ENCODE results near the gene DMRTB1.

The DMRTB1 gene

DNA sequence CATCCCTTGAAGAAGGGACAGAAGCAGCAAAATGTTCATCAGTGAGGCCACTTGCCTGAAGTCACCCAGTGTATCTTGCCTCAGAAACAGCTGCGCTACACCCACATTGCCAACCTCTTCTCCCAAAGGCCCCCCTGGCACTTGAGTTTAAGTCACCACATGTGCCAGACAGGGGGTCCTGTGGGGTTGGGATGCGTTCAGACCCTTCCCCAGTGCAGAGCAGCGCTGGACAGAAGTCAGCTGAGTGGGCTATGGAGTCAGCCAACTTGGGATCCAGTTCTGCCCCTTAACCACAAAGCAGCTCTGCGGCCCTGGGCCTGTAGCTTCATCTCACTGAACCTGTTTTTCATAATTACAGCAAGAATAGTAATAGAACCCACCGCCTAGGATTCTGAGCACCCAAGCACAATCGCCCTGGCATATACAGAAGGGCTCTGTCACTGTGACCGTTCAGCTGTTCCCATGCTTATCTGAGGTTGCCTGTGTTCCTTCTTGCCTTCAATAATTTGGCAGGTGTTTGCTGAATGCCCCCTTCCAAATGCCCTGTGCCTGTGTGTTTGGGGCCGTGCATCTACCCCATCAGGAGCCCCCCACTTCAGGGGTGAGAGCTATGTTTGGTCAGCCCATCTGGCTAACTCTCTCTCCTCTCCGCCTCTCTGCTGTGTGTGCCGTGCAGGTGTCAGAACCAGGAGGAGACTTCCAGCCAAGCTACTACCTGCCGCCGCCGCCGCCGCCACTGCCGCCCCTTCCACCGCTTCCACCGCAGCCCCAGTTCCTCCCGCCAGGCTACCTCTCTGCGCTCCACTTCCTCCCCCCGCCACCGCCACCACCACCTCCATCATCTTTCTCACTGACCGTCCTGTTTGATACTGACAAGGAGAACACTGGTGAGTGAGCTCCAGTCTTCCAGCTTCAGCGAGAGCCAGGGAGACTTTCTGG, 5.0 kb downstream of the DMRTB1 start:
- no peak overlapping the region for H3K4me3 ChIP-seq (ENCODE audit: extremely low read depth, insufficient read depth, low read length, poor library complexity, severe bottlenecking)
- no peaks in the 10 kb centered on the region for H3K36me3 ChIP-seq (ENCODE audit: control insufficient read depth, insufficient read depth, low read length)
- no peak overlapping the region for H3K27ac ChIP-seq (ENCODE audit: low read depth, low read length, severe bottlenecking)
- H3K9me3 ChIP-seq (ENCODE audit: control insufficient read depth, low read length), result no peaks in the 10 kb centered on the region
- 90 to 91% methylated on average over 14 to 20 of the region's 24 CpGs for WGBS, 2 experiments (ENCODE audit: insufficient coverage in 2 of 2)
- no peaks in the 10 kb centered on the region for H3K4me1 ChIP-seq (ENCODE audit: control insufficient read depth, insufficient read depth, low read length, poor library complexity, severe bottlenecking)

DNA sequence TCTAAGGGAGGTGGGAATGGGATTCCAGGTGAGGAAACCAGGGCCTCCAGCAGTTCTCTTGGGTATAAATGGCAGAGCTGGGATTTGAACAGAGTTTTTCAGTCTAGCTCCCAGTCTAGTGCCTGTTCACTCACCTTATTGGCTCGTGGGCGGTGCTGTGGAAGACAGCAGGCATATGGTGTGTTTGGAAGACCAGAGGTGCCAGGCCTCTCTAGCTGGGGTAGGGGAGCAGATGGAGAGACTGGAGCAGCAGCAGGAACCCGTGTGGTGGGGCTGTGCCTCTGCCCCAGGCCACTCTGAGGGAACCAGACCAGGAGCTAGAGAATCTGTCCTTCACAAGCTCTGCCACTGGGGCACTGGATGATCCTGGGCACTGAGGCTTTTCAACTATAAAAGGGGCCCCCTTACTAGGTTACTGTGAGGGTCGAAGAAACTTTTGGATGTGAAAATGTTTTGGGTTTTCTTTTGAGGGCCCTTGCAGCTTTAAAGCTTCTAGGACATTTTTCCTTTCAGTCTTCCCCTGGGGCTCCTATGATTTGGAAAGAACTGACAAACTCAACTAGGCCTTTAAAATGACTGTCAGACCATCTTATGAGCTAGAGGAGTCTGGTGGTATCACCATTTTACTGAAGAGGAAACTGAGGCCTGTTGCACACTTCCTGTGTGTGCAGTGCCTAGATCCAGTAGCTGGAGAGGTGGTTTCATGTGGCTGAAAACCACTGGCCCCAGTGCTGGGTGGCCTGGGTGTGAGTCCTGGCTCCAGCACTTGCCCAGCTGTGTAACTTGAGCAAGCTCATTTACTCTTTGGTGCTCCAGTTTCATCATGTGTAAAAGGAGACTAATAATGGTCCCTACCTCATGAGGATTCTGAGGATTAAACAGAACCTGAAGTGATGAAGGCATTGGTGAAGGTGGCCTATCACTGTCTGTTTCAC, 6.1 kb downstream of the DMRTB1 start:
- Histone ChIP-seq H3K4me3 (ENCODE audit: extremely low read depth, insufficient read depth, low read length, poor library complexity, severe bottlenecking) (no peak overlapping the region), H3K27ac (ENCODE audit: low read depth, low read length, severe bottlenecking) (no peak overlapping the region), H3K9me3 (ENCODE audit: control insufficient read depth, low read length) (no peaks in the 10 kb centered on the region), H3K36me3 (ENCODE audit: control insufficient read depth, insufficient read depth, low read length) (no peaks in the 10 kb centered on the region), H3K4me1 (ENCODE audit: control insufficient read depth, insufficient read depth, low read length, poor library complexity, severe bottlenecking) (no peaks in the 10 kb centered on the region)
- 61 to 82% methylated on average over 3 to 4 of the region's 4 CpGs for WGBS, 2 experiments (ENCODE audit: insufficient coverage in 2 of 2)

DNA sequence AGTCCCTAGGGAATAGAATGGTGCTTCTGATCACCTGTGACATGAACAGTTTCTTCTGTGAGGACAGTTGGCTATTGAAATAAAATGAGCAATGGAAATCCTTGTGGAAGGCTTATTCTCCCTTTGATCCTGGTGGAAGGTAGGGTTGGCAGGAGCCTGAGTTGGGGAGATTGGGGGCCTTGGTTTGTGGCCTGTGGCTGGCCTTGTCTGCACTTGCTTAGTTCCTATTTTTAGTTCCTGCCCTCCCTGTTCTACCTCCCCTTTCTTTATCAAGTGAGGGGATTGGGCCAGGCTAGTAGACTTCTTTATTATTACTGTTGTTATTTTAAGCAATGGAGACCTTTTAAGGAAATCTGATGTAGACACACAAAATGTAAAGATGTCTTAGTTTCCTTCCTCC, 8.2 kb downstream of the DMRTB1 start:
- no peaks in the 10 kb centered on the region for H3K9me3 ChIP-seq (ENCODE audit: control insufficient read depth, low read length)
- H3K36me3 ChIP-seq (ENCODE audit: control insufficient read depth, insufficient read depth, low read length), result no peaks in the 10 kb centered on the region
- no peaks in the 10 kb centered on the region for H3K4me1 ChIP-seq (ENCODE audit: control insufficient read depth, insufficient read depth, low read length, poor library complexity, severe bottlenecking)
- no peak overlapping the region for H3K4me3 ChIP-seq (ENCODE audit: extremely low read depth, insufficient read depth, low read length, poor library complexity, severe bottlenecking)
- H3K27ac ChIP-seq (ENCODE audit: low read depth, low read length, severe bottlenecking), result no peak overlapping the region

DNA sequence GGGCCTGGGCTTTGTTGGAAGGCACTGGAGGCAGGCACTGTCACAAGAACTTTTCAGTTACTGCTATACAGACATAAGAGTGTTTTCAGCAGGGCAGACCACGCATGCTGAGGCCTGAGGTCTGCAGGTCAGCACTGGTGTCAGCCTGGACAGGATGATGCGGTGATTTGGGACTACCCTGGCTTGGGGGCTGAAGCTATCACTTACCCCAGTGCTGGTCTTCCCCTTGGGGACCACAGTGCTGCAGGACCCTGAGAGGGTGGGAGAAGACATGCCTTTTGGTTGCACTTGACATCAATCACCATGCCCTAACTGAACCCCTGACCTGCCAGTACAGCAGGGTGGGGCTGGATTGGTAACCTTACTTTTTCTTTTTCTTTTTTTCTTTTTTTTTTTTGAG, 9.2 kb downstream of the DMRTB1 start:
- Histone ChIP-seq H3K4me1 (ENCODE audit: control insufficient read depth, insufficient read depth, low read length, poor library complexity, severe bottlenecking) (no peaks in the 10 kb centered on the region), H3K36me3 (ENCODE audit: control insufficient read depth, insufficient read depth, low read length) (no peaks in the 10 kb centered on the region), H3K9me3 (ENCODE audit: control insufficient read depth, low read length) (no peaks in the 10 kb centered on the region), H3K4me3 (ENCODE audit: extremely low read depth, insufficient read depth, low read length, poor library complexity, severe bottlenecking) (no peak overlapping the region), H3K27ac (ENCODE audit: low read depth, low read length, severe bottlenecking) (no peak overlapping the region)
- 94 to 100% methylated on average over 2 of the region's 2 CpGs for WGBS, 2 experiments (ENCODE audit: insufficient coverage in 2 of 2)

DNA sequence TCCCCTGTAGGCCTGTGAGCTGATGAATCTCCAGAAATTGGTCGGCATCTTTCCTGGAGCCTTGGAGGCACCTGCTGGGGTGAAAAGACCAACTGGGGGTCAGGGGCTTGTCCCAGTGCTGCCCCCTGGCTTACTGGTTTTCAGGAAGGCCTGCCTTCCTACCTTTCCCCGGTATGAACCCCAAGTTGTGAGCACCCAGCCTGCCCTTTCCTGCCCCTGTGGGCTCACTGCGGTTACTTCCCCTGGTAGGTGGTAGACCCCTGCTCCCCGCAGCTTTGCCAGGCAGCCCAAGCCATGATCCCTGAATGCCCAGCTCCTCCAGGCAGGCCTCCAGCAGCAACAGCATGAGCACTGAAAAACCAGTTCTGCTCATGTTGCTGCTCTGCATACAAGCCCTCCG, 10.2 kb downstream of the DMRTB1 start:
- no peaks in the 10 kb centered on the region for H3K36me3 ChIP-seq (ENCODE audit: control insufficient read depth, insufficient read depth, low read length)
- no peaks in the 10 kb centered on the region for H3K9me3 ChIP-seq (ENCODE audit: control insufficient read depth, low read length)
- WGBS, 2 experiments (ENCODE audit: insufficient coverage in 2 of 2), result 91 to 95% methylated on average over 4 to 5 of the region's 5 CpGs
- no peak overlapping the region for H3K4me3 ChIP-seq (ENCODE audit: extremely low read depth, insufficient read depth, low read length, poor library complexity, severe bottlenecking)
- no peaks in the 10 kb centered on the region for H3K4me1 ChIP-seq (ENCODE audit: control insufficient read depth, insufficient read depth, low read length, poor library complexity, severe bottlenecking)
- no peak overlapping the region for H3K27ac ChIP-seq (ENCODE audit: low read depth, low read length, severe bottlenecking)

DNA sequence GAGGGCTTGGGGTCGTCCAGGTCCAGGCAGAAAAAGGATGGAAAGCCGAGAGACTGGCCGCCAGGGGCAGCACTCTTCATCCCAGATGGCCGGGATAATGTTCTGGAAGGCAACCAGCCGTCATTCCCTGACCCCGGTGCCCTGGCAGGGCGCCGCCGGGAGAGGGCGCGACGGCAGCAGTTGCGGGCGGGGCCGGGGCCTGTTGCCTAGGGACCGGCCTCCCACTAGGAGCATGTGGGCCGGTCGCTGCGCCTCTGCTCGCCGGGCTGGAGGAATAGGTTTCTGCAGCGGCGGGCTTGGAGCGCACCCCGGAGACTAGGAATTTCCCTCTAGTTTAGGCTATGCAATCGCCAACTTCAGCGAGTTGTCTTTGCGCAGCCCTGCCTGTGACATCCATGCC, 11.0 kb downstream of the DMRTB1 start:
- no peaks in the 10 kb centered on the region for H3K36me3 ChIP-seq (ENCODE audit: control insufficient read depth, insufficient read depth, low read length)
- WGBS, 2 experiments (ENCODE audit: insufficient coverage in 2 of 2), result 43 to 53% methylated on average over 28 of the region's 28 CpGs

DNA sequence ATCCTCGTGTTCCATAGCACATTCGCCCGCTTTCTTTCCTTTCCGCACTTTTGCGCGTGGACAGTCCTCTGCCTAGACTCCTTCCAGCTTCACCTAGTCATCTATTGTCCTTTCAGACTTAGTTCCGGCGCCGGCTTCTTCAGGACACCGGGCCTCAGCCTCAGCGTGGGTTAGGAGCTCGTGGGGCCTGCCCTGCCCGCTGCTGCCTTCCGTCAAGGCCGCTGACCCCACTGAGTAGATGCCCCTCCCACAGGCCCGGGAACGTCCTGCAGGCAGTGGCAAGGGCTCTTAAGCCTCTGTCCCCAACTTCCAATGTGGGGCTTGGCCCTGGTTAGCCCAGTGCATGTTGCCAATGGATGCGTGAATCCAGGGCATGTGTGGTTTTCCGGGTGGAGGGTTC, 11.4 kb downstream of the DMRTB1 start:
- H3K36me3 ChIP-seq (ENCODE audit: control insufficient read depth, insufficient read depth, low read length), result no peaks in the 10 kb centered on the region
- H3K27ac ChIP-seq (ENCODE audit: low read depth, low read length, severe bottlenecking), result no peak overlapping the region
- H3K4me1 ChIP-seq (ENCODE audit: control insufficient read depth, insufficient read depth, low read length, poor library complexity, severe bottlenecking), result no peaks in the 10 kb centered on the region
- WGBS, 2 experiments (ENCODE audit: insufficient coverage in 2 of 2), result 92 to 93% methylated on average over 19 of the region's 19 CpGs
- no peaks in the 10 kb centered on the region for H3K9me3 ChIP-seq (ENCODE audit: control insufficient read depth, low read length)
- no peak overlapping the region for H3K4me3 ChIP-seq (ENCODE audit: extremely low read depth, insufficient read depth, low read length, poor library complexity, severe bottlenecking)

More for the DNA sequence above, 11.0 kb downstream of the DMRTB1 start:
- Histone ChIP-seq H3K27ac (ENCODE audit: low read depth, low read length, severe bottlenecking) (no peak overlapping the region), H3K4me3 (ENCODE audit: extremely low read depth, insufficient read depth, low read length, poor library complexity, severe bottlenecking) (no peak overlapping the region), H3K9me3 (ENCODE audit: control insufficient read depth, low read length) (no peaks in the 10 kb centered on the region), H3K4me1 (ENCODE audit: control insufficient read depth, insufficient read depth, low read length, poor library complexity, severe bottlenecking) (no peaks in the 10 kb centered on the region)

DNA sequence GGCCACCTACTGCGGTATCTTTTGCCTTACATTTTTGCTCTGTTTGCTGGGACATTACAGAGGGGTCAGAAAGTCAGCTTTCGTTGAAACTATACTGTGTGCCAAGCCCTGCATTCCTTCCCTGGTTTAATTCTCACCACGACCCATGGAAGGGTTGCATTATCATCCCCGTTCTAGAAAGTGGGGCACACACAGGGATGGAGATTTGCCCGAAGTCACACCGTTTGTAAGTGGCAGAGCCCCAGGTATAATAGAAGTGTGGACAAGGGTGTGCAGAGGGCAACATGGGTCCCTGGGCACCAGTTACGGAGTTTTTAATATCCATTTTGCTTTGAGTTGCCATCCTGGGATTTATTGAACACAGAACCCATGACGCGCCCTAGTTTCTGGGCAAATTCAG, 11.8 kb downstream of the DMRTB1 start:
- no peaks in the 10 kb centered on the region for H3K36me3 ChIP-seq (ENCODE audit: control insufficient read depth, insufficient read depth, low read length)
- no peak overlapping the region for H3K4me3 ChIP-seq (ENCODE audit: extremely low read depth, insufficient read depth, low read length, poor library complexity, severe bottlenecking)
- H3K27ac ChIP-seq (ENCODE audit: low read depth, low read length, severe bottlenecking), result no peak overlapping the region
- H3K9me3 ChIP-seq (ENCODE audit: control insufficient read depth, low read length), result no peaks in the 10 kb centered on the region
- WGBS, 2 experiments (ENCODE audit: insufficient coverage in 2 of 2), result 92 to 100% methylated on average over 5 to 6 of the region's 9 CpGs
- H3K4me1 ChIP-seq (ENCODE audit: control insufficient read depth, insufficient read depth, low read length, poor library complexity, severe bottlenecking), result no peaks in the 10 kb centered on the region

DNA sequence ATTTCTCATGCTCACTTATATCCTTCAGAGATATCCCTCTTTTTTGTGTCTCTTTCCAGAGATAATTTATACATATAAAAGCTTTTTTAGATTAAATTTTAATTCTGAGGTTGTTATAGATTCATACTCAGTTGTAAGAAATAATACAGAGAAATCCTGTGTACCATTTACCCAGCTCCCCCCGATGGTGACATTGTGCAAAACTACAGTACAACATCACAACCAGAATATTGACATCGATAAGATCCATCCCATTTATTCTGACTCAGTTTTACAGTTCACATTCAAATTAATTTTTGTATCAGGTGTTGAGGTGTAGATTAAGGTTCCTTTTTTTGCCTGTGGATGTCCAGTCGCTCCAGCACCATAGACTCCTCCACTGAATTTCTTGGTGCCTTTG, 14.3 kb downstream of the DMRTB1 start:
- Histone ChIP-seq H3K4me1 (ENCODE audit: control insufficient read depth, insufficient read depth, low read length, poor library complexity, severe bottlenecking) (no peaks in the 10 kb centered on the region), H3K36me3 (ENCODE audit: control insufficient read depth, insufficient read depth, low read length) (no peaks in the 10 kb centered on the region), H3K9me3 (ENCODE audit: control insufficient read depth, low read length) (no peaks in the 10 kb centered on the region), H3K4me3 (ENCODE audit: extremely low read depth, insufficient read depth, low read length, poor library complexity, severe bottlenecking) (no peak overlapping the region), H3K27ac (ENCODE audit: low read depth, low read length, severe bottlenecking) (no peak overlapping the region)
- WGBS, 2 experiments (ENCODE audit: insufficient coverage in 2 of 2), result 100% methylated on average over 1 of the region's 3 CpGs; no CpG with 5 or more reads in 1 of the 2 experiments

DNA sequence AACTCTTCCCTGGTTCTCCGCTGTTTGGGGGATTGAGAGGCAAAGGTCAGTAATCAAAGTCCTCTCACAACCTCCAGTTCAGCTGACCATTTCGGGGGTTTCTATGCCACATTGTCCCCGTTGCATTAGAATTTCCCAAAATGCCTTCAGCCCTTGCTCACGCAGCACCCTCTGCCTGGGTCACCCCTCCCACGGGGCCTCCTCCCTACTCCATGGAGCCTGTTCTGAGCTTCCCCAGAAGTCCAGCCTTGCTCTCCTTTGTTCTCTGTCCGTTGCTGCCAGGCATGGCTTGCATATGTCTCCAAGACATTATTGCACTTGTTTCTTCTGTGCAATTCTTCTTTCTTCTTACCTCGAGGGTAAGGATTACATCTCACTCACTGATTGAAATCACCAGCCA, 16.5 kb downstream of the DMRTB1 start:
- Histone ChIP-seq H3K27ac (ENCODE audit: low read depth, low read length, severe bottlenecking) (no peak overlapping the region), H3K36me3 (ENCODE audit: control insufficient read depth, insufficient read depth, low read length) (no peaks in the 10 kb centered on the region), H3K4me3 (ENCODE audit: extremely low read depth, insufficient read depth, low read length, poor library complexity, severe bottlenecking) (no peak overlapping the region), H3K4me1 (ENCODE audit: control insufficient read depth, insufficient read depth, low read length, poor library complexity, severe bottlenecking) (no peaks in the 10 kb centered on the region), H3K9me3 (ENCODE audit: control insufficient read depth, low read length) (no peaks in the 10 kb centered on the region)
- WGBS, 2 experiments (ENCODE audit: insufficient coverage in 2 of 2), result 86 to 90% methylated on average over 6 to 7 of the region's 7 CpGs

All from mesodermal cell (in vitro differentiated cells).